Activated effector memory CD4-positive, alpha-beta T cell treated with anti-CD3 and anti-CD28 coated beads, Interleukin-2, amount 50 U/mL, for 16 hours (primary cell): ENCODE results near the gene EIF1B.

ENCODE experiments used
- DNase-seq: peaks from one replicate; pipeline ENCODE4 v3.0.0-alpha.2; 2020

Gene EIF1B

DNA sequence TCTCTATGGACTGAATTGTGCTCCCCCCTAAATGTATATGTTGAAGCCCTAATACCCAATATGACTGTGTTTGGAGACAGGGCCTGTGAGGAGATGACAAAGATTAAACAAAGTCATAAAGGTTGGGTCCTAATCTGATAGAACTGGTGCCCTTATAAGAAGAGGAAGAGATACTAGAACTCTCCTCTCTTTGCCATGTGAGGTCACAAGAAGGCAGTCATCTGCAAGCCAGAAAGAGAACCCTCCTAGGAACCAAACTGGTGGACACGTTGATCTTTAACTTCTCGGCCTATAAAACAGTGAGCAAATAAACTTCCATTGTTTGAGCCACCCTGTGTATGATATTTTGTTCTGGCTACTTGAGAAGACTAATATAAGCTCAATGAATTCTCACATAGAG is 45.9 kb downstream of the EIF1B start:
- DNase-seq, result no peak

DNA sequence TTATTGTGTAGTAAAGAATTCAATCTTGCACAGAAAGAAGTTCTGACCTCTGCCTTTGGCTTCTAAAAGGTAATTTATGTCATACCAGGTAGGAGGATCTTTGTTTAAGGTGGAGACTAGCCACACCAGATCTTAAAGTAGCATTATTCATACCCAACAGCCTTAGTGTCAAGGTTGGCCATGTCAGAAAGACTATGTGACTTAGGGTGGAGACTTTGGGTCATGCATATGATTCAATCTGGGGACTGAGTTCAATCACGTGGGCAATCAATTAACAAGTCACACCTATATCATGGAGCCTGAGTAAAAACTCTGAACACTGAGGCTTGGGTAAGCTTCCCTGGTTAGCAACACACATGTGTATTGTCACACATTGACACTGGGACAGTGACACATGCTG is 48.9 kb downstream of the EIF1B start:
- DNase-seq, result no peak
